G401 (cell line): ENCODE measurements around the gene AZIN2. TPM values are rescaled to one million over a fixed set of nuclear protein-coding genes. Genes with fewer than 3 reads are reported as not detected.
A peak's percentile ranks its signal among the peaks of the same experiment; 100 is the strongest.

ENCODE experiments used
- DNase-seq: peaks from one replicate; pipeline ENCODE4 v3.0.0-alpha.2; 2015; ENCODE audit warnings: low spot score
- in situ Hi-C: cut with HindIII; loops from 2 replicates; pipeline ENCODE4 v1.10.0; 2016; ENCODE audit warnings: low sequenced_read_pairs, mixed read lengths
- total RNA-seq: library from RNA; depleted of rRNA; stranded (reverse); fragments of >200 nt; shearing (Covaris generic); gene quantifications from 2 replicates; pipeline ENCODE4 v1.2.3, GENCODE V29; 2014

The AZIN2 gene
- total RNA-seq, 1 experiment from 2014 or later: 13.6 TPM

- in situ Hi-C loops: no loop called here
- no peak for DNase-seq
Measured at GRCh38 chr1:33142483-33143064, 61.6 kb downstream of the AZIN2 start.

GRCh38 chr1:33143176-33143575 lies 62.2 kb downstream of the AZIN2 start:
- in situ Hi-C loops: no loop called here
- DNase-seq: no peak

GRCh38 chr1:33143698-33144097 lies 62.7 kb downstream of the AZIN2 start:
- in situ Hi-C loops: no loop called here

GRCh38 chr1:33146003-33146402 lies 65.0 kb downstream of the AZIN2 start:
- in situ Hi-C loops: no loop called here
- no peak for DNase-seq

More at GRCh38 chr1:33143698-33144097, 62.7 kb downstream of the AZIN2 start:
- DNase-seq: no peak

- no peak for DNase-seq
- in situ Hi-C loops: no loop called here
Measured at GRCh38 chr1:33147275-33147996, 66.5 kb downstream of the AZIN2 start.

- in situ Hi-C loops: no loop called here
- no peak for DNase-seq
Measured at GRCh38 chr1:33147997-33148314, 67.0 kb downstream of the AZIN2 start.

- in situ Hi-C loops: no loop called here
- no peak for DNase-seq
Measured at GRCh38 chr1:33148615-33149014, 67.7 kb downstream of the AZIN2 start.

- DNase-seq: no peak
- in situ Hi-C loops: no loop called here
Measured at GRCh38 chr1:33149453-33150190, 68.7 kb downstream of the AZIN2 start.

- no peak for DNase-seq
- in situ Hi-C loops: no loop called here
Measured at GRCh38 chr1:33150522-33150921, 69.6 kb downstream of the AZIN2 start.

GRCh38 chr1:33151116-33151515 lies 70.2 kb downstream of the AZIN2 start:
- DNase-seq: no peak
- in situ Hi-C loops: no loop called here

GRCh38 chr1:33152685-33153432 lies 71.9 kb downstream of the AZIN2 start:
- in situ Hi-C loops: no loop called here
- peak; percentile 40 for DNase-seq

- in situ Hi-C loops: no loop called here
- no peak for DNase-seq
Measured at GRCh38 chr1:33153650-33154049, 72.7 kb downstream of the AZIN2 start.

- DNase-seq: peak; percentile 51
- in situ Hi-C loops: no loop called here
Measured at GRCh38 chr1:33155877-33156538, 75.1 kb downstream of the AZIN2 start.

- no peak for DNase-seq
- in situ Hi-C loops: no loop called here
Measured at GRCh38 chr1:33157131-33157530, 76.2 kb downstream of the AZIN2 start.

GRCh38 chr1:33158366-33158765 lies 77.4 kb downstream of the AZIN2 start:
- in situ Hi-C loops: no loop called here

GRCh38 chr1:33159577-33159976 lies 78.6 kb downstream of the AZIN2 start:
- no peak for DNase-seq
- in situ Hi-C loops: no loop called here

More at GRCh38 chr1:33158366-33158765, 77.4 kb downstream of the AZIN2 start:
- DNase-seq: no peak

- in situ Hi-C loops: no loop called here
- peak; percentile 67 for DNase-seq
Measured at GRCh38 chr1:33161061-33161681, 80.2 kb downstream of the AZIN2 start.

GRCh38 chr1:33162141-33162540 lies 81.2 kb downstream of the AZIN2 start:
- DNase-seq: no peak
- in situ Hi-C loops: no loop called here
